GM19099 (cell line): ENCODE data around the gene STARD10.

Experiments used
- POLR2A ChIP-seq: IDR thresholded peaks from 3 replicates; pipeline ENCODE4 v1.6.1; 2011; ENCODE audit warnings: low read depth; ENCODE audit not compliant: insufficient read length; ENCODE audit errors: extremely low read depth

Gene STARD10

GRCh38 chr11:72753341-72754148 lies 40.3 kb downstream of the STARD10 start:
- TF ChIP-seq POLR2A = no peak

- peak; percentile 64 for TF ChIP-seq POLR2A
These were observed 41.5 kb downstream of the STARD10 start, which contains the start of gene ARAP1 for GRCh38 chr11:72752088-72752914. Gene ARAP1, minus strand, starts transcription at chr11:72752408. Its CDS starts 25,280 bp downstream, at chr11:72727128.

GRCh38 chr11:72751116-72752087 lies 42.4 kb downstream of the STARD10 start:
- no peak for TF ChIP-seq POLR2A

- TF ChIP-seq POLR2A = no peak
These were observed 43.2 kb downstream of the STARD10 start for GRCh38 chr11:72750556-72751115.

- no peak for TF ChIP-seq POLR2A
These were observed 43.8 kb downstream of the STARD10 start for GRCh38 chr11:72750086-72750485.

GRCh38 chr11:72747289-72747855 lies 46.5 kb downstream of the STARD10 start:
- no peak for TF ChIP-seq POLR2A

GRCh38 chr11:72746821-72747220 lies 47.0 kb downstream of the STARD10 start:
- no peak for TF ChIP-seq POLR2A

- TF ChIP-seq POLR2A = no peak
These were observed 47.8 kb downstream of the STARD10 start for GRCh38 chr11:72745925-72746550.

- no peak for TF ChIP-seq POLR2A
These were observed 48.3 kb downstream of the STARD10 start for GRCh38 chr11:72745511-72745910.

GRCh38 chr11:72744474-72744873 lies 49.4 kb downstream of the STARD10 start:
- no peak for TF ChIP-seq POLR2A

- TF ChIP-seq POLR2A = peak; percentile 11
These were observed 50.3 kb downstream of the STARD10 start for GRCh38 chr11:72743321-72744221.

- TF ChIP-seq POLR2A = no peak
These were observed 51.1 kb downstream of the STARD10 start for GRCh38 chr11:72742513-72743320.
